Chondrocyte (in vitro differentiated cells): ENCODE measurements around the gene LITAF. TPM values are rescaled to one million over a fixed set of nuclear protein-coding genes. Genes with fewer than 3 reads are reported as not detected.

Experiments
- DNase-seq: peaks from one replicate; pipeline ENCODE4 v3.0.0; 2021; ENCODE audit warnings: mixed read lengths, low spot score
- H3K27ac Mint-ChIP-seq: one replicate; pipeline ENCODE4 v1.8.0; 2021; ENCODE audit warnings: mild to moderate bottlenecking, moderate library complexity, mixed read lengths; ENCODE audit not compliant: unreplicated experiment
- H3K27me3 Mint-ChIP-seq: 2 replicates; pipeline ENCODE4 v1.8.0; 2021; ENCODE audit warnings: low read depth, mixed read lengths
- H3K36me3 Mint-ChIP-seq: 2 replicates; pipeline ENCODE4 v1.8.0; 2021; ENCODE audit warnings: low read depth, mixed read lengths
- H3K4me1 Mint-ChIP-seq: 2 replicates; pipeline ENCODE4 v1.8.0; 2021; ENCODE audit warnings: low read depth, mild to moderate bottlenecking, mixed read lengths
- H3K4me3 Mint-ChIP-seq: one replicate; pipeline ENCODE4 v1.8.0; 2021; ENCODE audit warnings: mild to moderate bottlenecking, moderate library complexity, mixed read lengths; ENCODE audit not compliant: unreplicated experiment
- H3K9me3 Mint-ChIP-seq: 2 replicates; pipeline ENCODE4 v1.8.0; 2021; ENCODE audit warnings: low read depth, mixed read lengths
- CTCF ChIP-seq: fragments of 200-600 bp; sonication (generic); IDR thresholded peaks from 2 replicates; pipeline ENCODE4 v1.5.0; 2021; ENCODE audit warnings: antibody characterized with exemption, mild to moderate bottlenecking, moderate library complexity
- total RNA-seq: library from RNA; stranded (reverse); gene quantifications from 3 replicates; pipeline ENCODE4 v1.2.1, GENCODE V29; 2021

The LITAF gene
- total RNA-seq, 1 donor from 2014 or later = 91.9 TPM

GRCh38 chr16:11557801-11558200, 28.9 kb downstream of the LITAF start:
- Mint-ChIP-seq H3K36me3 (peaks cover 27% of the 10 kb centered on the region), H3K4me1 (peaks cover 32% of the 10 kb centered on the region), H3K27me3 (no peaks in the 10 kb centered on the region), H3K27ac (peak overlapping the region; percentile 51), H3K4me3 (no peak overlapping the region), H3K9me3 (peaks cover 9% of the 10 kb centered on the region)
- DNase-seq = no peak
- TF ChIP-seq CTCF = no peak

- Mint-ChIP-seq H3K4me1 (peaks cover 32% of the 10 kb centered on the region), H3K4me3 (no peak overlapping the region), H3K27me3 (no peaks in the 10 kb centered on the region), H3K27ac (no peak overlapping the region), H3K9me3 (peaks cover 9% of the 10 kb centered on the region), H3K36me3 (peaks cover 30% of the 10 kb centered on the region)
- TF ChIP-seq CTCF = no peak
- DNase-seq = no peak
Observed at GRCh38 chr16:11556945-11557720, 29.6 kb downstream of the LITAF start.

- Mint-ChIP-seq H3K9me3 (peaks cover 9% of the 10 kb centered on the region), H3K27me3 (no peaks in the 10 kb centered on the region), H3K4me3 (no peak overlapping the region), H3K36me3 (peaks cover 30% of the 10 kb centered on the region), H3K4me1 (peaks cover 24% of the 10 kb centered on the region), H3K27ac (no peak overlapping the region)
- no peak for DNase-seq
- TF ChIP-seq CTCF = no peak
Observed at GRCh38 chr16:11556214-11556819, 30.4 kb downstream of the LITAF start.

- no peak overlapping the region for H3K27ac Mint-ChIP-seq
- DNase-seq = no peak
- peaks cover 48% of the 10 kb centered on the region for H3K36me3 Mint-ChIP-seq
- peaks cover 12% of the 10 kb centered on the region for H3K4me1 Mint-ChIP-seq
- no peak for TF ChIP-seq CTCF
- H3K4me3 Mint-ChIP-seq = no peak overlapping the region
- no peaks in the 10 kb centered on the region for H3K27me3 Mint-ChIP-seq
- H3K9me3 Mint-ChIP-seq = peaks cover 16% of the 10 kb centered on the region
Observed at GRCh38 chr16:11554053-11554452, 32.7 kb downstream of the LITAF start.

- no peak for TF ChIP-seq CTCF
- no peak overlapping the region for H3K4me3 Mint-ChIP-seq
- no peaks in the 10 kb centered on the region for H3K27me3 Mint-ChIP-seq
- H3K9me3 Mint-ChIP-seq = peaks cover 16% of the 10 kb centered on the region
- H3K27ac Mint-ChIP-seq = no peak overlapping the region
- H3K36me3 Mint-ChIP-seq = peaks cover 53% of the 10 kb centered on the region
- DNase-seq = no peak
- peaks cover 12% of the 10 kb centered on the region for H3K4me1 Mint-ChIP-seq
Observed at GRCh38 chr16:11553371-11553770, 33.3 kb downstream of the LITAF start.
